NCI-H82 (cell line): ENCODE data around the gene RREB1.
A peak's percentile ranks its signal among the peaks of the same experiment; 100 is the strongest.

Experiments used
- DNase-seq: peaks from one replicate; lab custom pipeline; 2025; lab: John Stamatoyannopoulos, UW

The RREB1 gene

GRCh38 chr6:7193122-7193521 lies 85.4 kb downstream of the RREB1 start:
- DNase-seq = no peak

GRCh38 chr6:7194657-7195056 lies 86.9 kb downstream of the RREB1 start:
- no peak for DNase-seq

- no peak for DNase-seq
Measured at GRCh38 chr6:7195339-7196018, 87.7 kb downstream of the RREB1 start.

GRCh38 chr6:7196019-7196402 lies 88.2 kb downstream of the RREB1 start:
- no peak for DNase-seq

- DNase-seq = no peak
Measured at GRCh38 chr6:7196685-7197283, 89.0 kb downstream of the RREB1 start.

- peak; percentile 7 for DNase-seq
Measured at GRCh38 chr6:7197747-7198146, 90.0 kb downstream of the RREB1 start.

- no peak for DNase-seq
Measured at GRCh38 chr6:7198833-7199800, 91.4 kb downstream of the RREB1 start.

- no peak for DNase-seq
Measured at GRCh38 chr6:7200598-7201443, 93.1 kb downstream of the RREB1 start.

GRCh38 chr6:7201444-7201731 lies 93.6 kb downstream of the RREB1 start:
- DNase-seq = no peak

- no peak for DNase-seq
Measured at GRCh38 chr6:7201732-7202541, 94.2 kb downstream of the RREB1 start.

- no peak for DNase-seq
Measured at GRCh38 chr6:7202950-7203349, 95.2 kb downstream of the RREB1 start.

GRCh38 chr6:7203939-7204338 lies 96.2 kb downstream of the RREB1 start:
- DNase-seq = no peak

- no peak for DNase-seq
Measured at GRCh38 chr6:7204726-7205125, 97.0 kb downstream of the RREB1 start.

- DNase-seq = no peak
Measured at GRCh38 chr6:7207720-7208119, 100.0 kb downstream of the RREB1 start.

GRCh38 chr6:7213416-7213815 lies 105.7 kb downstream of the RREB1 start:
- DNase-seq = no peak

GRCh38 chr6:7214468-7214867 lies 106.7 kb downstream of the RREB1 start:
- no peak for DNase-seq

GRCh38 chr6:7215131-7215530 lies 107.4 kb downstream of the RREB1 start:
- DNase-seq = no peak

- DNase-seq = no peak
Measured at GRCh38 chr6:7215798-7216231, 108.1 kb downstream of the RREB1 start.

GRCh38 chr6:7216941-7217621 lies 109.3 kb downstream of the RREB1 start:
- DNase-seq = no peak

- no peak for DNase-seq
Measured at GRCh38 chr6:7218406-7218988, 110.7 kb downstream of the RREB1 start.
